Hepatocyte (in vitro differentiated cells): ENCODE results near the gene DBH.

Experiments used
- CTCF ChIP-seq: fragments of 200-600 bp; sonication (generic); IDR thresholded peaks from 2 replicates; pipeline ENCODE4 v1.5.1; 2016; ENCODE audit warnings: antibody characterized with exemption, mild to moderate bottlenecking; ENCODE audit not compliant: poor library complexity
- EZH2 ChIP-seq: fragments of 200-600 bp; sonication (generic); IDR thresholded peaks from 2 replicates; pipeline ENCODE4 v1.6.1; 2016; ENCODE audit warnings: antibody characterized with exemption, mild to moderate bottlenecking, borderline replicate concordance
- EZH2phosphoT487 ChIP-seq: fragments of 200-600 bp; sonication (generic); IDR thresholded peaks from one replicate; pipeline ENCODE4 v1.6.1; 2018; ENCODE audit warnings: antibody characterized with exemption, mild to moderate bottlenecking, low read depth, moderate library complexity; ENCODE audit not compliant: unreplicated experiment, severe bottlenecking

GRCh38 chr9:133621725-133622267 is 14.4 kb upstream of the DBH start:
- TF ChIP-seq CTCF = no peak
- no peak for TF ChIP-seq EZH2phosphoT487
- no peak for TF ChIP-seq EZH2
